IPS-11a (cell line): Measurements from ENCODE around the gene HTR2C.

Experiments used
- H3K4me3 ChIP-seq: one replicate; pipeline ENCODE4 v1.5.1; 2013; ENCODE audit warnings: low read depth, low read length, control low read depth

HTR2C gene

GRCh38 chrX:114952696-114953095 lies 368.8 kb downstream of the HTR2C start:
- H3K4me3 ChIP-seq = no peak overlapping the region
